ENCODE data around the gene DPY19L3. TPM values are rescaled to one million over a fixed set of nuclear protein-coding genes. Genes with fewer than 3 reads are reported as not detected.

DPY19L3 gene
- total and polyA plus RNA-seq, 2 of the 4 experiments (the other 2 are of a cell fraction) = 29.6 to 36.5 TPM

DNA sequence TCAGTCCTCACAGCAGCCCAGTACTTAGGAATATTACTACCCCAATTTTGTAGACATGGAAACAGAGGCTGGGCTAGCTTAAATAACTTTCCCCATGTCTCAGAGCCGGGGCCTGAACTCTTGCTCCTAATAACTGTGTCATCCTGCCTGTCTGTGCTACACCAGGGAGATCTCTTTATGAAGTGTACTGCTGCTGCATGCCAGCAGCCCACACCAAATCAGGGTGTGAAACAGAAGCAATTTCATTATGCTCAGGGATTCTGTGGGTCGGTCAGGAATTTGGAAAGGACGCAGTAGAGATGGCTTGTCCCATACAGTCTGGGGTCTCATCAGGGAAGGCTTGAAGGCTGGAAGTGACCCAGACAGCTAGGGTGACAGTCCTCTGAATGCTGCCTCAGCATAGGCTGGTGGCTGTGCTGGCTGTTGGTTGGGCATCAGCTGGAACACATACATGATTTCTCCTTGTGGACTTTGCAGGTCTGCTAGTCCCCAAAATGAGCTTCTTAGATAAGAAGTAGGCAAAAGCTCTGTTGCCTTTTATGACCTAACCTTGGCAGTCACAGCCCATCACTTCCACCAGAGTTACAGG, 37.5 kb upstream of the DPY19L3 start:
- ATAC-seq (ENCODE audit: low read depth) = peak; percentile 30
- no peak overlapping the region for H4K5ac ChIP-seq (ENCODE audit: low read depth, low read length)
- intact Hi-C loops (cut with micrococcal nuclease) = no loop called here
- no peak for TF ChIP-seq RFX5 (IDR thresholded peaks at IDR 0.05; ENCODE audit: low read depth, low read length)
- no peak for TF ChIP-seq FOS (IDR thresholded peaks at IDR 0.05; ENCODE audit: low read depth, low read length)
- TF ChIP-seq RCOR1 (IDR thresholded peaks at IDR 0.05; ENCODE audit: insufficient replicate concordance, low read length) = no peak
- TF ChIP-seq POLR2A (IDR thresholded peaks at IDR 0.05; ENCODE audit: low read depth, low read length) = no peak
- TF ChIP-seq, protein P1, sequence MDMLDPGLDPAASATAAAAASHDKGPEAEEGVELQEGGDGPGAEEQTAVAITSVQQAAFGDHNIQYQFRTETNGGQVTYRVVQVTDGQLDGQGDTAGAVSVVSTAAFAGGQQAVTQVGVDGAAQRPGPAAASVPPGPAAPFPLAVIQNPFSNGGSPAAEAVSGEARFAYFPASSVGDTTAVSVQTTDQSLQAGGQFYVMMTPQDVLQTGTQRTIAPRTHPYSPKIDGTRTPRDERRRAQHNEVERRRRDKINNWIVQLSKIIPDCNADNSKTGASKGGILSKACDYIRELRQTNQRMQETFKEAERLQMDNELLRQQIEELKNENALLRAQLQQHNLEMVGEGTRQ (IDR thresholded peaks at IDR 0.05; ENCODE audit: low read depth, low read length) = no peak
- no peak for TF ChIP-seq CHD1 (IDR thresholded peaks at IDR 0.05; ENCODE audit: low read depth, low read length)
- no peak for TF ChIP-seq MAZ (IDR thresholded peaks at IDR 0.05; ENCODE audit: borderline replicate concordance, low read depth, low read length)
- TF ChIP-seq RAD21 (IDR thresholded peaks at IDR 0.05; ENCODE audit: low read length) = no peak
- TF ChIP-seq MXI1 (IDR thresholded peaks at IDR 0.05; ENCODE audit: borderline replicate concordance, low read depth, low read length) = no peak
- no peak for TF ChIP-seq NFE2L2 (IDR thresholded peaks at IDR 0.05; ENCODE audit: low read depth, low read length)
- TF ChIP-seq BHLHE40 (IDR thresholded peaks at IDR 0.05; ENCODE audit: low read depth, low read length) = no peak
- no peak for TF ChIP-seq SMC3 (IDR thresholded peaks at IDR 0.05; ENCODE audit: low read depth, low read length)
- TF ChIP-seq MAFK (IDR thresholded peaks at IDR 0.05; ENCODE audit: low read depth, low read length) = no peak
- TF ChIP-seq, protein P2, sequence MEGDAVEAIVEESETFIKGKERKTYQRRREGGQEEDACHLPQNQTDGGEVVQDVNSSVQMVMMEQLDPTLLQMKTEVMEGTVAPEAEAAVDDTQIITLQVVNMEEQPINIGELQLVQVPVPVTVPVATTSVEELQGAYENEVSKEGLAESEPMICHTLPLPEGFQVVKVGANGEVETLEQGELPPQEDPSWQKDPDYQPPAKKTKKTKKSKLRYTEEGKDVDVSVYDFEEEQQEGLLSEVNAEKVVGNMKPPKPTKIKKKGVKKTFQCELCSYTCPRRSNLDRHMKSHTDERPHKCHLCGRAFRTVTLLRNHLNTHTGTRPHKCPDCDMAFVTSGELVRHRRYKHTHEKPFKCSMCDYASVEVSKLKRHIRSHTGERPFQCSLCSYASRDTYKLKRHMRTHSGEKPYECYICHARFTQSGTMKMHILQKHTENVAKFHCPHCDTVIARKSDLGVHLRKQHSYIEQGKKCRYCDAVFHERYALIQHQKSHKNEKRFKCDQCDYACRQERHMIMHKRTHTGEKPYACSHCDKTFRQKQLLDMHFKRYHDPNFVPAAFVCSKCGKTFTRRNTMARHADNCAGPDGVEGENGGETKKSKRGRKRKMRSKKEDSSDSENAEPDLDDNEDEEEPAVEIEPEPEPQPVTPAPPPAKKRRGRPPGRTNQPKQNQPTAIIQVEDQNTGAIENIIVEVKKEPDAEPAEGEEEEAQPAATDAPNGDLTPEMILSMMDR (conservative IDR thresholded peaks at IDR 0.05; ENCODE audit: low read depth, low read length) = no peak
- TF ChIP-seq, protein P3, sequence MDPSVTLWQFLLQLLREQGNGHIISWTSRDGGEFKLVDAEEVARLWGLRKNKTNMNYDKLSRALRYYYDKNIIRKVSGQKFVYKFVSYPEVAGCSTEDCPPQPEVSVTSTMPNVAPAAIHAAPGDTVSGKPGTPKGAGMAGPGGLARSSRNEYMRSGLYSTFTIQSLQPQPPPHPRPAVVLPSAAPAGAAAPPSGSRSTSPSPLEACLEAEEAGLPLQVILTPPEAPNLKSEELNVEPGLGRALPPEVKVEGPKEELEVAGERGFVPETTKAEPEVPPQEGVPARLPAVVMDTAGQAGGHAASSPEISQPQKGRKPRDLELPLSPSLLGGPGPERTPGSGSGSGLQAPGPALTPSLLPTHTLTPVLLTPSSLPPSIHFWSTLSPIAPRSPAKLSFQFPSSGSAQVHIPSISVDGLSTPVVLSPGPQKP (IDR thresholded peaks at IDR 0.05; ENCODE audit: borderline replicate concordance, low read depth, low read length) = no peak

More for the DNA sequence above, 37.5 kb upstream of the DPY19L3 start:
- no TSS peak for BruUV-seq (replicated peaks)
- Histone ChIP-seq H3K4ac (ENCODE audit: low read depth, low read length) (0 out of 2 replicates have a peak overlapping the region, but pooled peaks have one; percentile 29), H2AK5ac (ENCODE audit: low read depth, low read length) (peak overlapping the region; percentile 44; the same call in 1 of the 2 replicates), H2AFZ (replicated peaks; ENCODE audit: low read length, poor library complexity) (no peak overlapping the region), H3K18ac (ENCODE audit: low read depth, low read length) (no peak overlapping the region), H3K27ac (ENCODE audit: insufficient read depth, low read length) (no peak overlapping the region), H4K20me1 (ENCODE audit: insufficient read depth, low read length) (peaks cover 14% of the 10 kb centered on the region), H3K4me2 (ENCODE audit: low read depth, low read length) (no peak overlapping the region), H2AK9ac (replicated peaks; ENCODE audit: low read depth, low read length, poor library complexity) (peak overlapping the region; percentile 49), H2BK5ac (ENCODE audit: low read depth, low read length, poor library complexity, severe bottlenecking) (no peak overlapping the region), H4K91ac (ENCODE audit: insufficient read depth, low read depth, low read length) (peak overlapping the region; percentile 23; the same call in 1 of the 2 replicates), H2BK120ac (ENCODE audit: low read depth, low read length) (no peak overlapping the region), H3K23ac (ENCODE audit: low read depth, low read length) (no peak overlapping the region), H3K9me1 (ENCODE audit: insufficient read depth, low read length) (peaks cover 14% of the 10 kb centered on the region; the same call in 1 of the 2 replicates), H3K4me3 (ENCODE audit: insufficient read depth, low read depth, low read length) (no peak overlapping the region), H3K36me3 (ENCODE audit: control insufficient read depth, insufficient read depth, low read length) (peaks cover 19% of the 10 kb centered on the region), H3K9ac (ENCODE audit: low read depth, low read length) (no peak overlapping the region), H3K79me1 (ENCODE audit: low read depth in 1 of 2, low read length in 2 of 2) (peaks cover 30 to 66% of the 10 kb centered on the region in 2 experiments), H2BK20ac (ENCODE audit: low read depth, low read length) (no peak overlapping the region), H3K27me3 (ENCODE audit: control insufficient read depth, insufficient read depth, low read length) (no peaks in the 10 kb centered on the region), H3K4me1 (ENCODE audit: control insufficient read depth, insufficient read depth, low read length) (peaks cover 10% of the 10 kb centered on the region), H3K14ac (replicated peaks; ENCODE audit: low read depth, low read length) (no peak overlapping the region), H3K9me3 (ENCODE audit: control insufficient read depth, insufficient read depth, low read length) (peaks cover 3% of the 10 kb centered on the region; the same call in 1 of the 2 replicates), H4K8ac (ENCODE audit: low read depth in 2 of 2, low read length in 2 of 2) (no peak overlapping the region), H3K56ac (ENCODE audit: extremely low read depth, insufficient read depth, low read length) (no peak overlapping the region), H2BK15ac (ENCODE audit: low read depth, low read length) (no peak overlapping the region)
- POLR2A ChIA-PET (ENCODE audit: unreplicated experiment) = interaction anchor here (0.7 kb wide), 1 partner anchor 12 kb away, joined by 3 read pairs; no protein-coding TSS in a partner anchor
- in situ Hi-C loops (cut with MboI; ENCODE audit: low sequenced_read_pairs) = loop anchor here (25.0 kb wide), 1 partner anchor 1031 kb away; the partner anchor contains the start of gene TSHZ3
- CTCF ChIA-PET = interaction anchor here (0.6 to 1.3 kb wide), 3 partner anchors 10 to 202 kb away, joined by 3 to 7 read pairs (median 3); no protein-coding TSS in a partner anchor
- no peak for DNase-seq
- no CpG with 5 or more reads among the region's 3 CpGs for whole genome bisulfite sequencing, 2 experiments (ENCODE audit: extremely low coverage in 2 of 2, insufficient read length in 1 of 2)
- dilution Hi-C loops (cut with HindIII; ENCODE audit: low sequenced_read_pairs, unreplicated experiment) = no loop called here

Data from IMR-90 (cell line).